Omental fat pad (tissue), 4 donors: ENCODE results near the gene HDAC10. TPM values are rescaled to one million over a fixed set of nuclear protein-coding genes. Genes with fewer than 3 reads are reported as not detected.

Experiments
- ATAC-seq: fragments of 150-250 bp; one replicate; pipeline ENCODE4 v1.9.1; 2016; ENCODE audit warnings: mild to moderate bottlenecking, moderate library complexity; ENCODE audit not compliant: low FRiP score
- DNase-seq: peaks from one replicate; pipeline ENCODE4 v3.0.0-alpha.2; 2019; ENCODE audit warnings: low spot score
- CTCF ChIP-seq, 3 donors: fragments of 450-650 bp; IDR thresholded peaks; one replicate each; pipeline ENCODE4 v1.5.1; 2016 to 2017; ENCODE audit warnings: antibody characterized with exemption in 3 of 3, mild to moderate bottlenecking in 3 of 3, moderate library complexity in 2 of 3
- total RNA-seq, 4 donors: library from RNA; depleted of rRNA; stranded (reverse); fragments of >200 nt; gene quantifications; one replicate each; pipeline ENCODE4 v1.1.0, GENCODE V29; 2016

HDAC10 gene
- total RNA-seq, 4 donors from 2014 or later, result 18.4 to 53.8 (median 23.6) TPM

GRCh38 chr22:50259302-50259701 lies 8.2 kb upstream of the HDAC10 start:
- ATAC-seq (no peak), DNase-seq (no peak)
- TF ChIP-seq CTCF (IDR thresholded peaks at IDR 0.05), result no peak

- DNase-seq (no peak), ATAC-seq (no peak)
- no peak for TF ChIP-seq CTCF (IDR thresholded peaks at IDR 0.05)
These were observed 7.6 kb upstream of the HDAC10 start for GRCh38 chr22:50258361-50259292.

- no peak for TF ChIP-seq CTCF (IDR thresholded peaks at IDR 0.05)
- ATAC-seq (no peak), DNase-seq (no peak)
These were observed 6.6 kb upstream of the HDAC10 start for GRCh38 chr22:50257451-50258360.

- DNase-seq (no peak), ATAC-seq (no peak)
- no peak for TF ChIP-seq CTCF (IDR thresholded peaks at IDR 0.05)
These were observed 6.0 kb upstream of the HDAC10 start for GRCh38 chr22:50257041-50257440.

- no peak for TF ChIP-seq CTCF (IDR thresholded peaks at IDR 0.05)
- DNase-seq, result no peak
- ATAC-seq, result no peak
These were observed 5.3 kb upstream of the HDAC10 start for GRCh38 chr22:50256258-50256862.

GRCh38 chr22:50255607-50256006 lies 4.5 kb upstream of the HDAC10 start:
- no peak for TF ChIP-seq CTCF (IDR thresholded peaks at IDR 0.05)
- DNase-seq (no peak), ATAC-seq (no peak)
